Activated CD4-positive, alpha-beta T cell treated with anti-CD3 and anti-CD28 coated beads, Interleukin-2, amount 10 ng/mL, durations not matched to agents 7 days and 5 days (primary cell): ENCODE measurements around the gene RNF31. TPM values are rescaled to one million over a fixed set of nuclear protein-coding genes. Genes with fewer than 3 reads are reported as not detected.

Experiments
- CTCF ChIA-PET: fragments of 350-600 bp; sonication (Branson Sonifier 250); formaldehyde crosslinking; loops from one replicate; lab custom pipeline; 2021; ENCODE audit warnings: antibody characterized with exemption; lab: Charles Lee
- POLR2A ChIA-PET: fragments of 350-600 bp; sonication (Branson Sonifier 250); formaldehyde crosslinking; loops from one replicate; lab custom pipeline; 2021; ENCODE audit warnings: antibody characterized with exemption; lab: Charles Lee
- DNase-seq: peaks from one replicate; pipeline ENCODE4 v3.0.0-alpha.2; 2020
- H3K27ac Mint-ChIP-seq: one replicate; pipeline ENCODE4 v1.8.0; 2021; ENCODE audit warnings: mild to moderate bottlenecking, moderate library complexity, mixed read lengths
- H3K27me3 Mint-ChIP-seq: one replicate; pipeline ENCODE4 v1.8.0; 2021; ENCODE audit warnings: mixed read lengths
- H3K36me3 Mint-ChIP-seq: one replicate; pipeline ENCODE4 v1.8.0; 2021; ENCODE audit warnings: low read depth, mixed read lengths
- H3K4me1 Mint-ChIP-seq: one replicate; pipeline ENCODE4 v1.8.0; 2021; ENCODE audit warnings: mixed read lengths
- H3K4me3 Mint-ChIP-seq: one replicate; pipeline ENCODE4 v1.8.0; 2021; ENCODE audit warnings: mild to moderate bottlenecking, moderate library complexity, mixed read lengths
- H3K9me3 Mint-ChIP-seq: one replicate; pipeline ENCODE4 v1.8.0; 2021; ENCODE audit warnings: mixed read lengths
- total RNA-seq, 2 experiments: library from RNA; stranded (reverse); gene quantifications; one replicate each; pipeline ENCODE4 v1.2.3, GENCODE V29; 2021

The RNF31 gene
- total RNA-seq, 2 experiments from 2014 or later = 147 to 160 TPM

GRCh38 chr14:24121210-24121609 is 26.1 kb upstream of the RNF31 start:
- Mint-ChIP-seq H3K27ac (no peak overlapping the region), H3K4me3 (no peak overlapping the region), H3K4me1 (peaks cover 29% of the 10 kb centered on the region), H3K27me3 (no peaks in the 10 kb centered on the region), H3K9me3 (no peaks in the 10 kb centered on the region), H3K36me3 (peaks cover 63% of the 10 kb centered on the region)
- ChIA-PET CTCF (interaction anchor here (1.2 kb wide), 1 partner anchor 12 kb away, joined by 4 read pairs; no protein-coding TSS in a partner anchor), POLR2A (no interaction called here)
- DNase-seq = no peak

GRCh38 chr14:24122416-24122815 is 24.9 kb upstream of the RNF31 start:
- CTCF ChIA-PET = interaction anchor here (0.6 to 1.1 kb wide), 4 partner anchors 13 to 185 kb away, joined by 3 to 4 read pairs (median 4); partner anchors contain the start of gene PSME1
- DNase-seq = no peak
- POLR2A ChIA-PET = interaction anchor here (0.6 kb wide), 1 partner anchor 18 kb away, joined by 3 read pairs; no protein-coding TSS in a partner anchor
- H3K36me3 Mint-ChIP-seq = peaks cover 54% of the 10 kb centered on the region
- H3K4me1 Mint-ChIP-seq = peaks cover 18% of the 10 kb centered on the region
- H3K9me3 Mint-ChIP-seq = no peaks in the 10 kb centered on the region
- no peak overlapping the region for H3K27ac Mint-ChIP-seq
- no peak overlapping the region for H3K4me3 Mint-ChIP-seq
- H3K27me3 Mint-ChIP-seq = no peaks in the 10 kb centered on the region

GRCh38 chr14:24122898-24123297 is 24.4 kb upstream of the RNF31 start:
- Mint-ChIP-seq H3K36me3 (peaks cover 49% of the 10 kb centered on the region), H3K4me3 (no peak overlapping the region), H3K4me1 (peaks cover 15% of the 10 kb centered on the region), H3K27me3 (no peaks in the 10 kb centered on the region), H3K9me3 (no peaks in the 10 kb centered on the region), H3K27ac (no peak overlapping the region)
- ChIA-PET CTCF (no interaction called here), POLR2A (interaction anchor here (0.6 kb wide), 1 partner anchor 19 kb away, joined by 3 read pairs; no protein-coding TSS in a partner anchor)
- DNase-seq = no peak

- H3K36me3 Mint-ChIP-seq = peaks cover 41% of the 10 kb centered on the region
- POLR2A ChIA-PET = no interaction called here
- H3K27me3 Mint-ChIP-seq = no peaks in the 10 kb centered on the region
- H3K4me1 Mint-ChIP-seq = peaks cover 9% of the 10 kb centered on the region
- H3K9me3 Mint-ChIP-seq = no peaks in the 10 kb centered on the region
- H3K27ac Mint-ChIP-seq = no peak overlapping the region
- no peak overlapping the region for H3K4me3 Mint-ChIP-seq
- no peak for DNase-seq
- CTCF ChIA-PET = interaction anchor here (0.6 to 2.3 kb wide), 2 partner anchors 14 to 70 kb away, joined by 3 to 7 read pairs; no protein-coding TSS in a partner anchor
Measured at GRCh38 chr14:24123424-24124417, 23.6 kb upstream of the RNF31 start.

- no peak for DNase-seq
- Mint-ChIP-seq H3K4me3 (no peak overlapping the region), H3K4me1 (peaks cover 11% of the 10 kb centered on the region), H3K27me3 (no peaks in the 10 kb centered on the region), H3K27ac (peak overlapping the region; percentile 3), H3K9me3 (no peaks in the 10 kb centered on the region), H3K36me3 (peaks cover 14% of the 10 kb centered on the region)
- CTCF ChIA-PET = interaction anchor here (0.8 to 2.0 kb wide), 4 partner anchors 10 to 12 kb away, joined by 3 to 10 read pairs (median 5); partner anchors contain the start of genes DCAF11 and NRL
- POLR2A ChIA-PET = no interaction called here
Measured at GRCh38 chr14:24126939-24127338, 20.4 kb upstream of the RNF31 start.

- ChIA-PET CTCF (interaction anchor here (0.8 to 1.6 kb wide), 3 partner anchors 10 to 12 kb away, joined by 3 to 5 read pairs (median 5); no protein-coding TSS in a partner anchor), POLR2A (no interaction called here)
- Mint-ChIP-seq H3K27ac (no peak overlapping the region), H3K9me3 (no peaks in the 10 kb centered on the region), H3K4me1 (peaks cover 18% of the 10 kb centered on the region), H3K27me3 (no peaks in the 10 kb centered on the region), H3K4me3 (no peak overlapping the region), H3K36me3 (peaks cover 12% of the 10 kb centered on the region)
- DNase-seq = no peak
Measured at GRCh38 chr14:24127673-24128072, 19.6 kb upstream of the RNF31 start.

- Mint-ChIP-seq H3K27me3 (no peaks in the 10 kb centered on the region), H3K9me3 (no peaks in the 10 kb centered on the region), H3K4me1 (peaks cover 23% of the 10 kb centered on the region), H3K4me3 (no peak overlapping the region), H3K36me3 (peaks cover 2% of the 10 kb centered on the region), H3K27ac (no peak overlapping the region)
- POLR2A ChIA-PET = no interaction called here
- CTCF ChIA-PET = interaction anchor here (0.7 to 1.2 kb wide), 2 partner anchors 13 to 17 kb away, joined by 3 read pairs; partner anchors contain the start of gene PSME2
- DNase-seq = no peak
Measured at GRCh38 chr14:24129410-24129998, 17.8 kb upstream of the RNF31 start.

- Mint-ChIP-seq H3K9me3 (no peaks in the 10 kb centered on the region), H3K27me3 (no peaks in the 10 kb centered on the region), H3K27ac (no peak within 1 kb of the TSS), H3K4me1 (peaks cover 27% of the 10 kb centered on the region), H3K4me3 (no peak within 1 kb of the TSS), H3K36me3 (no peaks in the 10 kb centered on the region)
- ChIA-PET CTCF (interaction anchor here (0.7 to 1.2 kb wide), 2 partner anchors 16 to 20 kb away, joined by 3 read pairs; partner anchors contain the start of gene PSME2), POLR2A (no interaction called here)
- DNase-seq = no peak
Measured at GRCh38 chr14:24130380-24130716, 16.9 kb upstream of the RNF31 start, which contains the start of gene FITM1. TSS of gene FITM1 (plus strand) at chr14:24130659. CDS start at chr14:24131564, 905 bp downstream.

GRCh38 chr14:24130717-24131548 is 16.4 kb upstream of the RNF31 start:
- Mint-ChIP-seq H3K4me1 (peaks cover 29% of the 10 kb centered on the region), H3K36me3 (no peaks in the 10 kb centered on the region), H3K9me3 (no peaks in the 10 kb centered on the region), H3K4me3 (no peak overlapping the region), H3K27ac (no peak overlapping the region), H3K27me3 (no peaks in the 10 kb centered on the region)
- DNase-seq = no peak
- ChIA-PET CTCF (interaction anchor here (0.7 kb wide), 1 partner anchor 21 kb away, joined by 3 read pairs; no protein-coding TSS in a partner anchor), POLR2A (no interaction called here)

GRCh38 chr14:24131549-24131966 is 15.7 kb upstream of the RNF31 start:
- ChIA-PET CTCF (interaction anchor here (0.8 to 1.2 kb wide), 4 partner anchors 15 to 41 kb away, joined by 3 to 4 read pairs (median 4); partner anchors contain the start of gene IRF9), POLR2A (no interaction called here)
- Mint-ChIP-seq H3K4me1 (peaks cover 29% of the 10 kb centered on the region), H3K27ac (peak overlapping the region; percentile 50), H3K9me3 (no peaks in the 10 kb centered on the region), H3K27me3 (no peaks in the 10 kb centered on the region), H3K36me3 (peaks cover 2% of the 10 kb centered on the region), H3K4me3 (no peak overlapping the region)
- no peak for DNase-seq

GRCh38 chr14:24132061-24132685 is 15.1 kb upstream of the RNF31 start:
- H3K27ac Mint-ChIP-seq = peak overlapping the region; percentile 85
- no peak for DNase-seq
- peaks cover 8% of the 10 kb centered on the region for H3K36me3 Mint-ChIP-seq
- peaks cover 34% of the 10 kb centered on the region for H3K4me1 Mint-ChIP-seq
- H3K4me3 Mint-ChIP-seq = no peak overlapping the region
- ChIA-PET CTCF (interaction anchor here (0.8 to 2.4 kb wide), 6 partner anchors 9 to 42 kb away, joined by 3 to 7 read pairs (median 4); partner anchors contain the start of genes DCAF11, EMC9, IRF9 and NRL), POLR2A (no interaction called here)
- H3K27me3 Mint-ChIP-seq = no peaks in the 10 kb centered on the region
- H3K9me3 Mint-ChIP-seq = no peaks in the 10 kb centered on the region
